22Rv1 (cell line): ENCODE results near the gene CFAP74.

Experiments used
- CTCF ChIP-seq: fragments of 450-650 bp; IDR thresholded peaks from 2 replicates; pipeline ENCODE4 v1.5.1; 2017; ENCODE audit warnings: mild to moderate bottlenecking
- ZFX ChIP-seq: fragments of 450-650 bp; IDR thresholded peaks from 2 replicates; pipeline ENCODE4 v1.6.1; 2017; ENCODE audit warnings: antibody characterized with exemption, borderline replicate concordance

- TF ChIP-seq CTCF = no peak
- no peak for TF ChIP-seq ZFX
Observed at GRCh38 chr1:1917304-1917976, 86.1 kb downstream of the CFAP74 start.
